SK-N-SH (cell line): ENCODE measurements around the gene ALG10B. TPM values are rescaled to one million over a fixed set of nuclear protein-coding genes. Genes with fewer than 3 reads are reported as not detected.

Source experiments
- CTCF ChIA-PET: fragments of 300-600, 350-600 bp; formaldehyde crosslinking; extraction: SDS; loops from one replicate; lab custom pipeline; 2021; lab: Yijun Ruan, JAX
- POLR2A ChIA-PET: fragments of 350-600 bp; sonication (Branson Sonifier 250); formaldehyde crosslinking; extraction: SDS; loops from one replicate; lab custom pipeline; 2020; ENCODE audit warnings: antibody characterized with exemption, inconsistent platforms; lab: Yijun Ruan, JAX
- DNase-seq: peaks from one replicate; pipeline ENCODE4 v3.0.0; 2012
- H2AFZ ChIP-seq: fragments of 200-600 bp; sonication (generic); 2 replicates; pipeline ENCODE4 v1.8.1; 2016; ENCODE audit warnings: antibody characterized with exemption, mild to moderate bottlenecking, low read depth
- H3F3A ChIP-seq: fragments of 200-600 bp; sonication (generic); replicated peaks from 2 replicates; pipeline ENCODE3; 2016; ENCODE audit warnings: antibody characterized with exemption, mild to moderate bottlenecking; ENCODE audit not compliant: insufficient read depth
- H3K27ac ChIP-seq, 2 experiments: fragments of 200-500 bp in 1 of 2; fragments of 200-600 bp in 1 of 2; sonication (Bioruptor generic) in 1 of 2; sonication (generic), shearing (Covaris generic) in 1 of 2; 2 replicates each; pipeline versions ENCODE4 v1.5.1 to v1.6.1; 2014 to 2016; ENCODE audit warnings: low read depth in 2 of 2, inconsistent platforms in 1 of 2, low read length in 1 of 2, mild to moderate bottlenecking in 1 of 2, mixed read lengths in 1 of 2
- H3K27me3 ChIP-seq: fragments of 200-600 bp; sonication (generic), shearing (Covaris generic); 2 replicates; pipeline ENCODE4 v1.6.1; 2016; ENCODE audit warnings: mixed run types; ENCODE audit not compliant: insufficient read depth
- H3K36me3 ChIP-seq, 2 experiments: fragments of 200-500 bp in 1 of 2; fragments of 200-600 bp in 1 of 2; sonication (Bioruptor generic) in 1 of 2; sonication (generic) in 1 of 2; replicated peaks in 1 of 2; 2 replicates each; pipeline versions ENCODE3 to v1.5.1; 2014 to 2016; ENCODE audit warnings: low read length in 1 of 2, mild to moderate bottlenecking in 1 of 2; ENCODE audit not compliant: insufficient read depth in 2 of 2, control insufficient read depth in 1 of 2
- H3K4me1 ChIP-seq, 2 experiments: fragments of 200-500 bp in 1 of 2; fragments of 200-600 bp in 1 of 2; sonication (Bioruptor generic) in 1 of 2; sonication (generic), shearing (Covaris generic) in 1 of 2; 2 replicates each; pipeline versions ENCODE4 v1.5.1 to v1.6.1; 2014 to 2016; ENCODE audit warnings: low read depth in 1 of 2, low read length in 1 of 2, mixed run types in 1 of 2; ENCODE audit not compliant: insufficient read depth in 2 of 2, control insufficient read depth in 1 of 2
- H3K4me2 ChIP-seq: fragments of 200-600 bp; sonication (generic), shearing (Covaris generic); 2 replicates; pipeline ENCODE4 v1.6.1; 2017; ENCODE audit warnings: mixed run types
- H3K4me3 ChIP-seq, 2 experiments: fragments of 200-500 bp in 1 of 2; fragments of 200-600 bp in 1 of 2; sonication (Bioruptor generic) in 1 of 2; sonication (generic), shearing (Covaris generic) in 1 of 2; 2 replicates each; pipeline versions ENCODE4 v1.5.1 to v1.8.1; 2014 to 2016; ENCODE audit warnings: low read depth in 2 of 2, inconsistent platforms in 1 of 2, low read length in 1 of 2, mild to moderate bottlenecking in 1 of 2, mixed read lengths in 1 of 2, moderate library complexity in 1 of 2
- H3K79me2 ChIP-seq: fragments of 200-600 bp; sonication (generic); 2 replicates; pipeline ENCODE4 v1.8.1; 2017; ENCODE audit warnings: mild to moderate bottlenecking; ENCODE audit not compliant: insufficient read depth
- H3K9ac ChIP-seq: fragments of 200-600 bp; sonication (generic); 2 replicates; pipeline ENCODE4 v1.6.1; 2017; ENCODE audit warnings: mixed run types
- H3K9me2 ChIP-seq: fragments of 200-600 bp; sonication (generic); 2 replicates; pipeline ENCODE4 v1.6.1; 2017; ENCODE audit warnings: mixed run types
- H3K9me3 ChIP-seq: fragments of 200-600 bp; sonication (generic); 2 replicates; pipeline ENCODE4 v1.6.1; 2017; ENCODE audit warnings: mixed run types, mild to moderate bottlenecking, moderate library complexity
- H4K20me1 ChIP-seq: fragments of 200-600 bp; sonication (generic); 2 replicates; pipeline ENCODE4 v1.6.1; 2017; ENCODE audit warnings: mild to moderate bottlenecking, mixed run types; ENCODE audit not compliant: insufficient read depth
- CHD2 ChIP-seq: fragments of 150-350 bp; IDR thresholded peaks from 2 replicates; pipeline ENCODE4 v1.6.1; 2018; ENCODE audit warnings: low read length; ENCODE audit not compliant: partially characterized antibody
- ELF1 ChIP-seq: IDR thresholded peaks from 2 replicates; pipeline ENCODE4 v1.4.0; 2012
- EP300 ChIP-seq, 2 experiments: IDR thresholded peaks; 2 replicates each; pipeline versions ENCODE4 v1.4.0 to v1.6.1; 2012; ENCODE audit warnings: borderline replicate concordance in 1 of 2, low read depth in 1 of 2, low read length in 1 of 2
- FOSL2 ChIP-seq: IDR thresholded peaks from 2 replicates; pipeline ENCODE4 v1.4.0; 2012; ENCODE audit warnings: low read depth, mild to moderate bottlenecking, moderate library complexity, borderline replicate concordance
- FOXM1 ChIP-seq: IDR thresholded peaks from 2 replicates; pipeline ENCODE4 v1.4.0; 2012; ENCODE audit warnings: low read depth, mild to moderate bottlenecking
- GABPA ChIP-seq: IDR thresholded peaks from 2 replicates; pipeline ENCODE4 v1.4.0; 2012; ENCODE audit warnings: low read depth, mild to moderate bottlenecking
- GATA2 ChIP-seq: sonication (generic); formaldehyde crosslinking; IDR thresholded peaks from 2 replicates; pipeline ENCODE4 v1.5.0; 2020; ENCODE audit warnings: mild to moderate bottlenecking, missing genetic modification reagents
- JUND ChIP-seq: IDR thresholded peaks from 2 replicates; pipeline ENCODE4 v1.4.0; 2012
- MAX ChIP-seq: IDR thresholded peaks from 2 replicates; pipeline ENCODE4 v1.4.0; 2012; ENCODE audit warnings: low read depth
- MEF2A ChIP-seq: IDR thresholded peaks from 2 replicates; pipeline ENCODE4 v1.4.0; 2012; ENCODE audit warnings: low read depth, borderline replicate concordance
- NFIC ChIP-seq: IDR thresholded peaks from 2 replicates; pipeline ENCODE4 v1.4.0; 2012; ENCODE audit warnings: borderline replicate concordance
- NRF1 ChIP-seq: IDR thresholded peaks from 2 replicates; pipeline ENCODE4 v1.6.1; 2012; ENCODE audit warnings: low read depth, mild to moderate bottlenecking, low read length
- POLR2AphosphoS5 ChIP-seq: IDR thresholded peaks from 2 replicates; pipeline ENCODE4 v1.6.1; 2012; ENCODE audit warnings: low read depth, low read length
- RAD21 ChIP-seq: IDR thresholded peaks from 2 replicates; pipeline ENCODE4 v1.6.1; 2012; ENCODE audit warnings: mild to moderate bottlenecking, low read length
- RFX5 ChIP-seq: IDR thresholded peaks from 2 replicates; pipeline ENCODE4 v1.6.1; 2012; ENCODE audit warnings: mild to moderate bottlenecking, improper control_type of control experiment, low read length
- SMC3 ChIP-seq: IDR thresholded peaks from 2 replicates; pipeline ENCODE4 v1.6.1; 2012; ENCODE audit warnings: low read depth, low read length, improper control_type of control experiment
- TAF1 ChIP-seq: IDR thresholded peaks from 2 replicates; pipeline ENCODE4 v1.6.1; 2012; ENCODE audit warnings: low read depth, mild to moderate bottlenecking, low read length, moderate library complexity, borderline replicate concordance
- TCF12 ChIP-seq: IDR thresholded peaks from 2 replicates; pipeline ENCODE4 v1.4.0; 2012
- YY1 ChIP-seq: IDR thresholded peaks from 2 replicates; pipeline ENCODE4 v1.4.0; 2012; ENCODE audit warnings: low read depth, mild to moderate bottlenecking
- polyA plus RNA-seq, 3 experiments: library from polyadenylated mRNA; depleted of rRNA; stranded (reverse); fragments of >200 nt; gene quantifications; 2 replicates each; pipeline ENCODE4 v1.2.3, GENCODE V29; 2012
- TF ChIP-seq, protein P1 (sequence below): fragments of 200-600 bp; sonication (generic); IDR thresholded peaks from 2 replicates; pipeline ENCODE4 v1.6.1; 2017; ENCODE audit warnings: antibody characterized with exemption, mild to moderate bottlenecking, moderate library complexity
- TF ChIP-seq, protein P2 (sequence below): IDR thresholded peaks from 2 replicates; pipeline ENCODE4 v1.4.0; 2012; ENCODE audit warnings: low read depth, borderline replicate concordance
- TF ChIP-seq, protein P3 (sequence below): fragments of 150-350 bp; IDR thresholded peaks from 2 replicates; pipeline ENCODE4 v1.6.1; 2016; ENCODE audit warnings: mild to moderate bottlenecking, low read depth, low read length

Gene ALG10B
- polyA plus RNA-seq, 1 of the 3 experiments (the other 2 are of a cell fraction), result 2.6 TPM

DNA sequence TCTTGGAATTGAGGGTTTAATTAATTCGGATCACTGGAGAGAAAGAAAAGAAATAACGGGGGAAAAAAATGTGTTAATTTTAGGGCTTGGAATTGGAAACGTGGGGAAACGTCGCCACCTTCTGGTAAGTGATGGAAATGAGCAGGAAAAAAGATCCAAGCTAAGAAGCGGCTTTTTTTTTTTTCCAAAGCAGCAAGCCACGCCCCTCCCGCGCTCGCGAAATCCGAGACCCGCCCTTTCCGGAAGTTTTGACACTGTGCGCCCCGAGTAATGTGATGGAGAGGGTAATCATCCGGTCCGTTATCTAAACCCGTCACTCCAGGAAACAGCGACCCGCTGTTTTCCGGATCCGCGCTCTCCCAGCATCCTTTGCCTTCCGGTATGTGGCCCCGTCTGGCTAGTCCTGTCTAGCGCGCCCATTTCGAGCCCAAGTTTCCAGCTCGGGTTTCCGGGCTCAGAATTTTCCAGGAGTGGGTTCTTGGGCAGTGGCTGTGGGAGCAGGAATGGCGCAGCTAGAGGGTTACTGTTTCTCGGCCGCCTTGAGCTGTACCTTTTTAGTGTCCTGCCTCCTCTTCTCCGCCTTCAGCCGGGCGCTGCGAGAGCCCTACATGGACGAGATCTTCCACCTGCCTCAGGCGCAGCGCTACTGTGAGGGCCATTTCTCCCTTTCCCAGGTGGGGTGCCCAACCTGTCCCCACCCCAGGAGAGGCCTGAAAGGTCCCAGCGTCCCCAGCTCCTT, at the start of gene ALG10B (continued):
- TF ChIP-seq, protein P1, sequence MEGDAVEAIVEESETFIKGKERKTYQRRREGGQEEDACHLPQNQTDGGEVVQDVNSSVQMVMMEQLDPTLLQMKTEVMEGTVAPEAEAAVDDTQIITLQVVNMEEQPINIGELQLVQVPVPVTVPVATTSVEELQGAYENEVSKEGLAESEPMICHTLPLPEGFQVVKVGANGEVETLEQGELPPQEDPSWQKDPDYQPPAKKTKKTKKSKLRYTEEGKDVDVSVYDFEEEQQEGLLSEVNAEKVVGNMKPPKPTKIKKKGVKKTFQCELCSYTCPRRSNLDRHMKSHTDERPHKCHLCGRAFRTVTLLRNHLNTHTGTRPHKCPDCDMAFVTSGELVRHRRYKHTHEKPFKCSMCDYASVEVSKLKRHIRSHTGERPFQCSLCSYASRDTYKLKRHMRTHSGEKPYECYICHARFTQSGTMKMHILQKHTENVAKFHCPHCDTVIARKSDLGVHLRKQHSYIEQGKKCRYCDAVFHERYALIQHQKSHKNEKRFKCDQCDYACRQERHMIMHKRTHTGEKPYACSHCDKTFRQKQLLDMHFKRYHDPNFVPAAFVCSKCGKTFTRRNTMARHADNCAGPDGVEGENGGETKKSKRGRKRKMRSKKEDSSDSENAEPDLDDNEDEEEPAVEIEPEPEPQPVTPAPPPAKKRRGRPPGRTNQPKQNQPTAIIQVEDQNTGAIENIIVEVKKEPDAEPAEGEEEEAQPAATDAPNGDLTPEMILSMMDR, result peak; percentile 66
- TF ChIP-seq RFX5, result no peak
- TF ChIP-seq GABPA, result peak; percentile 97
- TF ChIP-seq FOXM1, result no peak
- no peak for TF ChIP-seq JUND
- no peak for TF ChIP-seq NRF1
- TF ChIP-seq ELF1, result peak; percentile 86
- peak in 1 of 2 experiments; percentile 48; a peak in 2 of 4 replicates for TF ChIP-seq EP300 (IDR thresholded peaks at IDR 0.05; ENCODE audit: borderline replicate concordance in 1 of 2, low read depth in 1 of 2, low read length in 1 of 2)
- peak; percentile 74 for TF ChIP-seq YY1
- peak; percentile 78 for TF ChIP-seq MAX
- TF ChIP-seq NFIC, result no peak
- TF ChIP-seq POLR2AphosphoS5, result peak; percentile 68
- TF ChIP-seq FOSL2, result no peak
- TF ChIP-seq CHD2, result peak; percentile 92
- TF ChIP-seq GATA2 (CRISPR knock-in tag), result no peak
- peak; percentile 83 for TF ChIP-seq TAF1
- TF ChIP-seq MEF2A, result no peak

- Histone ChIP-seq H3K36me3 (no peaks in the 10 kb centered on the region), H2AFZ (no peak overlapping the region), H3K4me3 (no peak overlapping the region), H3F3A (no peaks in the 10 kb centered on the region), H3K9me2 (no peaks in the 10 kb centered on the region; the same call in 1 of the 2 replicates), H3K79me2 (no peaks in the 10 kb centered on the region), H3K27me3 (no peaks in the 10 kb centered on the region), H4K20me1 (no peaks in the 10 kb centered on the region), H3K27ac (no peak overlapping the region), H3K4me1 (no peaks in the 10 kb centered on the region), H3K9me3 (no peaks in the 10 kb centered on the region), H3K4me2 (no peak overlapping the region), H3K9ac (no peak overlapping the region)
- ChIA-PET CTCF (no interaction called here), POLR2A (no interaction called here)
- TF ChIP-seq GATA2 (CRISPR knock-in tag) (no peak), NRF1 (no peak), RAD21 (no peak), MAX (no peak), SMC3 (no peak), TCF12 (no peak)
- TF ChIP-seq, protein P2, sequence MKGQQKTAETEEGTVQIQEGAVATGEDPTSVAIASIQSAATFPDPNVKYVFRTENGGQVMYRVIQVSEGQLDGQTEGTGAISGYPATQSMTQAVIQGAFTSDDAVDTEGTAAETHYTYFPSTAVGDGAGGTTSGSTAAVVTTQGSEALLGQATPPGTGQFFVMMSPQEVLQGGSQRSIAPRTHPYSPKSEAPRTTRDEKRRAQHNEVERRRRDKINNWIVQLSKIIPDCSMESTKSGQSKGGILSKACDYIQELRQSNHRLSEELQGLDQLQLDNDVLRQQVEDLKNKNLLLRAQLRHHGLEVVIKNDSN, result no peak
- TF ChIP-seq, protein P3, sequence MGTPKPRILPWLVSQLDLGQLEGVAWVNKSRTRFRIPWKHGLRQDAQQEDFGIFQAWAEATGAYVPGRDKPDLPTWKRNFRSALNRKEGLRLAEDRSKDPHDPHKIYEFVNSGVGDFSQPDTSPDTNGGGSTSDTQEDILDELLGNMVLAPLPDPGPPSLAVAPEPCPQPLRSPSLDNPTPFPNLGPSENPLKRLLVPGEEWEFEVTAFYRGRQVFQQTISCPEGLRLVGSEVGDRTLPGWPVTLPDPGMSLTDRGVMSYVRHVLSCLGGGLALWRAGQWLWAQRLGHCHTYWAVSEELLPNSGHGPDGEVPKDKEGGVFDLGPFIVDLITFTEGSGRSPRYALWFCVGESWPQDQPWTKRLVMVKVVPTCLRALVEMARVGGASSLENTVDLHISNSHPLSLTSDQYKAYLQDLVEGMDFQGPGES, result no peak
- no peak for DNase-seq
Measured at GRCh38 chr12:38268612-38269011, 48.0 kb upstream of the ALG10B start.
